MM.1S (cell line): ENCODE measurements around the gene FAM110A.

Experiments
- EZH2 ChIP-seq: fragments of 300-600 bp; sonication (generic); optimal IDR thresholded peaks from 2 replicates; pipeline ENCODE3; 2017; ENCODE audit warnings: low read depth, mild to moderate bottlenecking, antibody characterized with exemption, low read length, mixed read lengths
- TF ChIP-seq, protein P1 (sequence below): fragments of 300-600 bp; sonication (generic); IDR thresholded peaks from 2 replicates; pipeline ENCODE4 v1.5.1; 2016; ENCODE audit warnings: antibody characterized with exemption, low read length, mixed read lengths

DNA sequence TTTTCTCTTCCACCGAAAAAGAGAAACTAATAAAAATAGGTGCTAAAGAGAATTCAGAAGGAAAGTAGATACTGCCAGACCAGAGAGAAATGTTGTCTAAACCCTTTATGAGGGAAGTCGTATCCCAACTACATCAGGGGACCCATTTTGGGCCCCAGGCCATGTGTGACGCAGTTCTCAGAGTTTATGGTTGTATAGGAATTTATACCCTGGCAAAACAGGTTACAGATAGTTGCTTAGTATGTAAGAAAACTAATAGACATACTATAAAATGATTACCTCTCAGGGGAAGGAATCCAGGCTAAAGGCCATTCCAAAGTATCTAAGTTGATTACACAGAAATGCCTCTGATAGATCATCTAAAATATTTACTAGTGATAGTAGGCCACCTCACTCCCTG is 36.6 kb upstream of the FAM110A start:
- TF ChIP-seq, protein P1, sequence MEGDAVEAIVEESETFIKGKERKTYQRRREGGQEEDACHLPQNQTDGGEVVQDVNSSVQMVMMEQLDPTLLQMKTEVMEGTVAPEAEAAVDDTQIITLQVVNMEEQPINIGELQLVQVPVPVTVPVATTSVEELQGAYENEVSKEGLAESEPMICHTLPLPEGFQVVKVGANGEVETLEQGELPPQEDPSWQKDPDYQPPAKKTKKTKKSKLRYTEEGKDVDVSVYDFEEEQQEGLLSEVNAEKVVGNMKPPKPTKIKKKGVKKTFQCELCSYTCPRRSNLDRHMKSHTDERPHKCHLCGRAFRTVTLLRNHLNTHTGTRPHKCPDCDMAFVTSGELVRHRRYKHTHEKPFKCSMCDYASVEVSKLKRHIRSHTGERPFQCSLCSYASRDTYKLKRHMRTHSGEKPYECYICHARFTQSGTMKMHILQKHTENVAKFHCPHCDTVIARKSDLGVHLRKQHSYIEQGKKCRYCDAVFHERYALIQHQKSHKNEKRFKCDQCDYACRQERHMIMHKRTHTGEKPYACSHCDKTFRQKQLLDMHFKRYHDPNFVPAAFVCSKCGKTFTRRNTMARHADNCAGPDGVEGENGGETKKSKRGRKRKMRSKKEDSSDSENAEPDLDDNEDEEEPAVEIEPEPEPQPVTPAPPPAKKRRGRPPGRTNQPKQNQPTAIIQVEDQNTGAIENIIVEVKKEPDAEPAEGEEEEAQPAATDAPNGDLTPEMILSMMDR = no peak
- TF ChIP-seq EZH2 = no peak
